Measurements from ENCODE around the gene CLOCK. TPM values are rescaled to one million over a fixed set of nuclear protein-coding genes. Genes with fewer than 3 reads are reported as not detected.
"Not testable (repeated sequence)": the region's sequence is repeated elsewhere in the genome, so short reads cannot be mapped to it uniquely, and the experiment has no call there.

The CLOCK gene
- total and polyA plus RNA-seq, 2 experiments from 2014 or later, result 10.0 to 15.3 TPM

- peak; percentile 49 for TF ChIP-seq CTCF (IDR thresholded peaks at IDR 0.05; ENCODE audit: low read depth, low read length)
- Histone ChIP-seq H3K4me3 (no peak overlapping the region), H3K4me1 (ENCODE audit: low read depth) (no peaks in the 10 kb centered on the region), H3K27me3 (no peaks in the 10 kb centered on the region), H3K36me3 (no peaks in the 10 kb centered on the region), H3K9me3 (ENCODE audit: low read depth) (no peaks in the 10 kb centered on the region), H3K27ac (no peak overlapping the region)
- peak; percentile 14 to 71 for DNase-seq (ENCODE audit: low read depth in 1 of 2, low spot score in 1 of 2)
Observed at GRCh38 chr4:55554453-55555030, 7.8 kb upstream of the CLOCK start.

GRCh38 chr4:55553441-55554201, 6.9 kb upstream of the CLOCK start:
- H3K4me1 ChIP-seq (ENCODE audit: low read depth), result no peaks in the 10 kb centered on the region
- no peaks in the 10 kb centered on the region for H3K9me3 ChIP-seq (ENCODE audit: low read depth)
- no peak overlapping the region for H3K27ac ChIP-seq
- H3K36me3 ChIP-seq, result no peaks in the 10 kb centered on the region
- no peak for TF ChIP-seq CTCF (IDR thresholded peaks at IDR 0.05; ENCODE audit: low read depth, low read length)
- peak in 1 of 2 donors; percentile 67 for DNase-seq (ENCODE audit: low read depth in 1 of 2, low spot score in 1 of 2)
- H3K27me3 ChIP-seq, result no peaks in the 10 kb centered on the region
- H3K4me3 ChIP-seq, result no peak overlapping the region

- H3K4me3 ChIP-seq; H3K9me3 ChIP-seq (ENCODE audit: low read depth); H3K36me3 ChIP-seq; H3K27me3 ChIP-seq; DNase-seq (ENCODE audit: low read depth in 1 of 2, low spot score in 1 of 2); H3K4me1 ChIP-seq (ENCODE audit: low read depth); H3K27ac ChIP-seq: not testable (repeated sequence)
Observed at GRCh38 chr4:55551964-55552363, 5.3 kb upstream of the CLOCK start.

GRCh38 chr4:55549888-55550287, 3.2 kb upstream of the CLOCK start:
- Histone ChIP-seq H3K36me3 (no peaks in the 10 kb centered on the region), H3K27ac (no peak overlapping the region), H3K27me3 (no peaks in the 10 kb centered on the region), H3K4me1 (ENCODE audit: low read depth) (peaks cover 5% of the 10 kb centered on the region), H3K9me3 (ENCODE audit: low read depth) (no peaks in the 10 kb centered on the region), H3K4me3 (no peak overlapping the region)
- TF ChIP-seq CTCF (IDR thresholded peaks at IDR 0.05; ENCODE audit: low read depth, low read length), result no peak
- peak in 1 of 2 donors; percentile 20 for DNase-seq (ENCODE audit: low read depth in 1 of 2, low spot score in 1 of 2)

- Histone ChIP-seq H3K4me1 (ENCODE audit: low read depth) (peaks cover 19% of the 10 kb centered on the region), H3K27me3 (no peaks in the 10 kb centered on the region), H3K4me3 (peak overlapping the region; percentile 56), H3K9me3 (ENCODE audit: low read depth) (no peaks in the 10 kb centered on the region), H3K27ac (peak overlapping the region; percentile 98), H3K36me3 (no peaks in the 10 kb centered on the region)
- TF ChIP-seq CTCF (IDR thresholded peaks at IDR 0.05; ENCODE audit: low read depth, low read length), result no peak
- no peak for DNase-seq (ENCODE audit: low read depth in 1 of 2, low spot score in 1 of 2)
Observed at GRCh38 chr4:55547918-55548317, 1.2 kb upstream of the CLOCK start.

GRCh38 chr4:55547466-55547770, 709 bp upstream of the CLOCK start:
- Histone ChIP-seq H3K36me3 (no peaks in the 10 kb centered on the region), H3K4me1 (ENCODE audit: low read depth) (peaks cover 24% of the 10 kb centered on the region), H3K4me3 (peak overlapping the region; percentile 56), H3K9me3 (ENCODE audit: low read depth) (no peaks in the 10 kb centered on the region), H3K27me3 (no peaks in the 10 kb centered on the region), H3K27ac (peak overlapping the region; percentile 98)
- TF ChIP-seq CTCF (IDR thresholded peaks at IDR 0.05; ENCODE audit: low read depth, low read length), result no peak
- peak; percentile 64 to 66 for DNase-seq (ENCODE audit: low read depth in 1 of 2, low spot score in 1 of 2)

Data from cardiac muscle cell (in vitro differentiated cells and primary cell).